Upper lobe of left lung (tissue), 6 donors: ENCODE measurements around the gene RALGAPB. TPM values are rescaled to one million over a fixed set of nuclear protein-coding genes. Genes with fewer than 3 reads are reported as not detected.
"Not testable (repeated sequence)": the region's sequence is repeated elsewhere in the genome, so short reads cannot be mapped to it uniquely, and the experiment has no call there.

Experiments used
- ATAC-seq, 2 donors: fragments of 200-7000 bp; cut with Tn5 transposase; one replicate each; pipeline ENCODE4 v1.9.1; 2022; ENCODE audit warnings: mild to moderate bottlenecking in 2 of 2, moderate library complexity in 2 of 2; ENCODE audit not compliant: low FRiP score in 2 of 2
- DNase-seq, 2 donors: peaks; one replicate each; pipeline ENCODE4 v3.0.0-alpha.2; 2019 to 2020
- H3K27ac ChIP-seq, 4 donors: fragments of 200-600 bp; sonication (generic); one replicate each; pipeline ENCODE4 v1.5.1; 2016 to 2019
- H3K27me3 ChIP-seq, 4 donors: fragments of 200-600 bp; sonication (generic); one replicate each; pipeline ENCODE4 v1.5.1; 2017 to 2019
- H3K36me3 ChIP-seq, 4 donors: fragments of 200-600 bp; sonication (generic); one replicate each; pipeline ENCODE4 v1.5.1; 2016 to 2019
- H3K4me1 ChIP-seq, 4 donors: fragments of 200-600 bp; sonication (generic); one replicate each; pipeline ENCODE4 v1.5.1; 2018 to 2019
- H3K4me3 ChIP-seq, 4 donors: fragments of 200-600 bp; sonication (generic); one replicate each; pipeline ENCODE4 v1.5.1; 2017 to 2019; ENCODE audit warnings: mild to moderate bottlenecking in 2 of 4, moderate library complexity in 1 of 4
- H3K9me3 ChIP-seq, 4 donors: fragments of 200-600 bp; sonication (generic); one replicate each; pipeline ENCODE4 v1.5.1; 2018 to 2019
- CTCF ChIP-seq, 6 experiments: fragments of 450-650 bp in 4 of 6; fragments of 200-600 bp in 2 of 6; sonication (generic) in 2 of 6; IDR thresholded peaks; one replicate each; pipeline ENCODE4 v1.5.1; 2016 to 2019; ENCODE audit warnings: antibody characterized with exemption in 6 of 6
- EP300 ChIP-seq, 4 donors: sonication (generic); formaldehyde crosslinking; IDR thresholded peaks; one replicate each; pipeline ENCODE4 v1.5.1; 2017; ENCODE audit warnings: antibody characterized with exemption in 4 of 4, control low read depth in 2 of 4
- POLR2A ChIP-seq, 4 donors: fragments of 450-650 bp; IDR thresholded peaks; one replicate each; pipeline ENCODE4 v1.5.1; 2016 to 2017; ENCODE audit warnings: antibody characterized with exemption in 4 of 4, mild to moderate bottlenecking in 2 of 4
- POLR2AphosphoS5 ChIP-seq, 2 donors: sonication (generic); formaldehyde crosslinking; IDR thresholded peaks; one replicate each; pipeline ENCODE4 v1.5.1; 2017; ENCODE audit warnings: antibody characterized with exemption in 2 of 2
- WGBS, 2 donors: methylation state at CpG; one replicate each; pipeline ENCODE4 v1.1.5; 2017 to 2018; 5-methylcytosine and 5-hydroxymethylcytosine counted together
- total RNA-seq, 6 donors: library from RNA; depleted of rRNA in 4 of 6; stranded (reverse); fragments of >200 nt in 4 of 6; gene quantifications; one replicate each; pipeline versions ENCODE4 v1.1.0 to v1.2.1, GENCODE V29; 2016 to 2021
- donor health status: DM: no; HTN: no; CAD: no; lungs with moderate emphysema.
- donor health status: DM: no; HTN: yes; CAD: no; lungs with severe emphysema.

RALGAPB gene
- total RNA-seq, 6 donors from 2014 or later, result 27.0 to 76.5 (median 32.1) TPM

GRCh38 chr20:38458314-38458713 lies 14.3 kb upstream of the RALGAPB start:
- Histone ChIP-seq H3K9me3 (no peaks in the 10 kb centered on the region), H3K4me1 (peaks cover 0 to 8% (median 3%) of the 10 kb centered on the region in 4 donors), H3K27ac (no peak overlapping the region), H3K4me3 (no peak overlapping the region), H3K27me3 (no peaks in the 10 kb centered on the region), H3K36me3 (no peaks in the 10 kb centered on the region)
- DNase-seq (no peak), ATAC-seq (no peak)
- no peak for TF ChIP-seq CTCF (IDR thresholded peaks at IDR 0.05)
- WGBS, 2 donors, result 95 to 98% methylated on average over 5 of the region's 5 CpGs

- Histone ChIP-seq H3K27ac (peak overlapping the region in 3 of 4 donors; percentile 34 to 57 (median 35)), H3K27me3 (no peaks in the 10 kb centered on the region), H3K4me1 (peaks cover 0 to 8% (median 2%) of the 10 kb centered on the region in 4 donors), H3K36me3 (no peaks in the 10 kb centered on the region), H3K9me3 (no peaks in the 10 kb centered on the region), H3K4me3 (no peak overlapping the region)
- 49 to 53% methylated on average over 5 of the region's 5 CpGs for WGBS, 2 donors
- DNase-seq (peak in 1 of 2 donors; percentile 51), ATAC-seq (peak; percentile 55 to 91)
- TF ChIP-seq EP300 (IDR thresholded peaks at IDR 0.05) (no peak), POLR2AphosphoS5 (IDR thresholded peaks at IDR 0.05) (no peak), POLR2A (IDR thresholded peaks at IDR 0.05) (no peak), CTCF (IDR thresholded peaks at IDR 0.05) (no peak)
Observed at GRCh38 chr20:38460040-38460623, 12.5 kb upstream of the RALGAPB start.

- H3K9me3 ChIP-seq, H3K36me3 ChIP-seq, H3K4me3 ChIP-seq, H3K4me1 ChIP-seq, DNase-seq, H3K27me3 ChIP-seq, ATAC-seq: not testable (repeated sequence)
- 13 to 17% methylated on average over 1 of the region's 2 CpGs for WGBS, 2 donors
- peak overlapping the region in 3 of 4 donors; percentile 34 to 57 (median 35) for H3K27ac ChIP-seq
Observed at GRCh38 chr20:38460631-38461030, 12.0 kb upstream of the RALGAPB start.

- peak in 1 of 2 donors; percentile 58 for DNase-seq
- not testable (repeated sequence) for H3K36me3 ChIP-seq, H3K4me1 ChIP-seq, H3K4me3 ChIP-seq, H3K27ac ChIP-seq, ATAC-seq, H3K27me3 ChIP-seq, H3K9me3 ChIP-seq
- no CpG with 5 or more reads among the region's 33 CpGs for WGBS, 2 donors
Observed at GRCh38 chr20:38461167-38461566, 11.5 kb upstream of the RALGAPB start.

GRCh38 chr20:38461569-38461968 lies 11.1 kb upstream of the RALGAPB start:
- not testable (repeated sequence) for ATAC-seq, H3K4me1 ChIP-seq, H3K4me3 ChIP-seq, H3K9me3 ChIP-seq, H3K27me3 ChIP-seq, H3K27ac ChIP-seq, H3K36me3 ChIP-seq
- WGBS, 2 donors, result 97% methylated on average over 17 of the region's 30 CpGs; no CpG with 5 or more reads in 1 of the 2 donors
- DNase-seq, result peak in 1 of 2 donors; percentile 74

GRCh38 chr20:38466171-38466570 lies 6.5 kb upstream of the RALGAPB start:
- 65 to 66% methylated on average over 2 of the region's 2 CpGs for WGBS, 2 donors
- DNase-seq (no peak), ATAC-seq (no peak)
- Histone ChIP-seq H3K4me3 (no peak overlapping the region), H3K36me3 (no peaks in the 10 kb centered on the region), H3K9me3 (no peaks in the 10 kb centered on the region), H3K27me3 (no peaks in the 10 kb centered on the region), H3K4me1 (peaks cover 0 to under 1% (median 0%) of the 10 kb centered on the region in 4 donors), H3K27ac (no peak overlapping the region)
- TF ChIP-seq CTCF (IDR thresholded peaks at IDR 0.05) (no peak), EP300 (IDR thresholded peaks at IDR 0.05) (no peak), POLR2AphosphoS5 (IDR thresholded peaks at IDR 0.05) (no peak), POLR2A (IDR thresholded peaks at IDR 0.05) (no peak)
